Liver (tissue), 9 donors: ENCODE data around the gene SEMA3E. TPM values are rescaled to one million over a fixed set of nuclear protein-coding genes. Genes with fewer than 3 reads are reported as not detected.

Experiments
- DNase-seq: peaks from one replicate; pipeline ENCODE4 v3.0.0-alpha.2; 2017; ENCODE audit warnings: low spot score
- H3K27ac ChIP-seq, 2 donors: one replicate each; pipeline ENCODE4 v1.7.0; 2013; ENCODE audit warnings: inconsistent platforms in 2 of 2, low read length in 2 of 2, control low read depth in 1 of 2, low read depth in 1 of 2, mild to moderate bottlenecking in 1 of 2
- H3K27me3 ChIP-seq, 4 donors: one replicate each; pipeline versions ENCODE4 v1.6.1 to v1.7.0; 2013; ENCODE audit warnings: low read length in 3 of 4, inconsistent platforms in 1 of 4, mild to moderate bottlenecking in 1 of 4, moderate library complexity in 1 of 4; ENCODE audit not compliant: control insufficient read depth in 4 of 4, insufficient read depth in 4 of 4
- H3K36me3 ChIP-seq, 4 donors: one replicate each; pipeline versions ENCODE4 v1.6.1 to v1.7.0; 2013; ENCODE audit warnings: low read length in 3 of 4, mild to moderate bottlenecking in 3 of 4, low read depth in 1 of 4, moderate library complexity in 1 of 4; ENCODE audit not compliant: control insufficient read depth in 4 of 4, insufficient read depth in 3 of 4
- H3K4me1 ChIP-seq, 4 donors: one replicate each; pipeline versions ENCODE4 v1.6.1 to v1.7.0; 2013; ENCODE audit warnings: low read length in 3 of 4, mild to moderate bottlenecking in 3 of 4, moderate library complexity in 1 of 4; ENCODE audit not compliant: control insufficient read depth in 4 of 4, insufficient read depth in 4 of 4
- H3K4me3 ChIP-seq, 3 donors: one replicate each; pipeline versions ENCODE4 v1.6.1 to v1.7.0; 2013; ENCODE audit warnings: low read length in 3 of 3, control low read depth in 1 of 3, low read depth in 1 of 3, mild to moderate bottlenecking in 1 of 3
- H3K9ac ChIP-seq, 2 donors: one replicate each; pipeline ENCODE4 v1.7.0; 2013; ENCODE audit warnings: low read length in 2 of 2, mild to moderate bottlenecking in 2 of 2, moderate library complexity in 2 of 2, control low read depth in 1 of 2, low read depth in 1 of 2
- H3K9me3 ChIP-seq, 4 donors: one replicate each; pipeline versions ENCODE4 v1.6.1 to v1.7.0; 2013; ENCODE audit warnings: low read length in 3 of 4; ENCODE audit not compliant: control insufficient read depth in 4 of 4
- EGR1 ChIP-seq, 2 donors: IDR thresholded peaks; 2 replicates each; pipeline ENCODE4 v1.6.1; 2016 to 2018; ENCODE audit warnings: antibody characterized with exemption in 2 of 2, low read depth in 2 of 2
- FOXA1 ChIP-seq: IDR thresholded peaks from 2 replicates; pipeline ENCODE4 v1.6.1; 2016; ENCODE audit warnings: antibody characterized with exemption
- FOXA2 ChIP-seq: IDR thresholded peaks from 2 replicates; pipeline ENCODE4 v1.6.1; 2016; ENCODE audit warnings: antibody characterized with exemption
- GABPA ChIP-seq, 2 donors: IDR thresholded peaks in 1 of 2; conservative IDR thresholded peaks in 1 of 2; 2 replicates each; pipeline ENCODE4 v1.6.1; 2016; ENCODE audit warnings: antibody characterized with exemption in 2 of 2, mild to moderate bottlenecking in 1 of 2, moderate library complexity in 1 of 2
- HNF4A ChIP-seq, 2 donors: conservative IDR thresholded peaks; 2 replicates each; pipeline ENCODE4 v1.6.1; 2016; ENCODE audit warnings: antibody characterized with exemption in 2 of 2, mild to moderate bottlenecking in 2 of 2
- HNF4G ChIP-seq: IDR thresholded peaks from 2 replicates; pipeline ENCODE4 v1.6.1; 2016; ENCODE audit warnings: antibody characterized with exemption
- JUND ChIP-seq, 2 donors: IDR thresholded peaks; 2 replicates each; pipeline ENCODE4 v1.6.1; 2016; ENCODE audit warnings: antibody characterized with exemption in 2 of 2
- NR2F2 ChIP-seq: IDR thresholded peaks from 2 replicates; pipeline ENCODE4 v1.6.1; 2016; ENCODE audit warnings: antibody characterized with exemption
- RAD21 ChIP-seq, 2 donors: IDR thresholded peaks; 2 replicates each; pipeline ENCODE4 v1.6.1; 2016; ENCODE audit warnings: antibody characterized with exemption in 2 of 2, mild to moderate bottlenecking in 2 of 2
- RXRA ChIP-seq, 2 donors: IDR thresholded peaks; 2 replicates each; pipeline ENCODE4 v1.6.1; 2017 to 2018; ENCODE audit warnings: antibody characterized with exemption in 2 of 2, mild to moderate bottlenecking in 1 of 2
- SP1 ChIP-seq: IDR thresholded peaks from 2 replicates; pipeline ENCODE4 v1.6.1; 2018; ENCODE audit warnings: antibody characterized with exemption, mild to moderate bottlenecking
- TAF1 ChIP-seq: conservative IDR thresholded peaks from 2 replicates; pipeline ENCODE4 v1.6.1; 2016; ENCODE audit warnings: antibody characterized with exemption, mild to moderate bottlenecking
- YY1 ChIP-seq: IDR thresholded peaks from 2 replicates; pipeline ENCODE4 v1.6.1; 2016; ENCODE audit warnings: antibody characterized with exemption, mild to moderate bottlenecking
- WGBS: extraction: QIAGEN DNeasy Blood & Tissue Kit; methylation state at CpG from one replicate; pipeline ENCODE4 v1.1.7; 2013; 5-methylcytosine and 5-hydroxymethylcytosine counted together
- polyA plus RNA-seq, 2 donors: library from polyadenylated mRNA; stranded (reverse) in 1 of 2; unstranded in 1 of 2; fragments of 200-250 nt in 1 of 2; fragments of >200 nt in 1 of 2; fragmentation: Nextera tagmentation in 1 of 2; extraction: Ambion mirVana in 1 of 2; gene quantifications; one replicate each; pipeline versions ENCODE4 v1.2.1 to v1.2.3, GENCODE V29; 2013 to 2015
- total RNA-seq, 2 donors: library from RNA; depleted of rRNA; stranded (reverse); fragments of >200 nt; gene quantifications; one replicate each; pipeline ENCODE4 v1.2.3, GENCODE V29; 2014
- TF ChIP-seq, protein P1 (sequence below): IDR thresholded peaks from 2 replicates; pipeline ENCODE4 v1.6.1; 2016; ENCODE audit warnings: antibody characterized with exemption
- TF ChIP-seq, protein P2 (sequence below): fragments of 150-350 bp; IDR thresholded peaks from 2 replicates; pipeline ENCODE4 v1.5.1; 2017; ENCODE audit warnings: improper control_type of control experiment, low read depth, low read length; ENCODE audit not compliant: missing input control
- TF ChIP-seq, protein P3 (sequence below): IDR thresholded peaks from 2 replicates; pipeline ENCODE4 v1.6.1; 2016; ENCODE audit warnings: antibody characterized with exemption
- TF ChIP-seq, protein P4 (sequence below): IDR thresholded peaks from 2 replicates; pipeline ENCODE4 v1.6.1; 2016; ENCODE audit warnings: antibody characterized with exemption, mild to moderate bottlenecking
- TF ChIP-seq, protein P5 (sequence below): IDR thresholded peaks from 2 replicates; pipeline ENCODE4 v1.6.1; 2016; ENCODE audit warnings: antibody characterized with exemption
- donor health status: healthy.
- donor health status: healthy.
- donor health status: healthy.
- donor health status: healthy.
- donor health status: healthy.

SEMA3E gene
- total and polyA plus RNA-seq, 4 donors: 0.20 to 1.2 (median 0.59) TPM; not detected in 1

DNA sequence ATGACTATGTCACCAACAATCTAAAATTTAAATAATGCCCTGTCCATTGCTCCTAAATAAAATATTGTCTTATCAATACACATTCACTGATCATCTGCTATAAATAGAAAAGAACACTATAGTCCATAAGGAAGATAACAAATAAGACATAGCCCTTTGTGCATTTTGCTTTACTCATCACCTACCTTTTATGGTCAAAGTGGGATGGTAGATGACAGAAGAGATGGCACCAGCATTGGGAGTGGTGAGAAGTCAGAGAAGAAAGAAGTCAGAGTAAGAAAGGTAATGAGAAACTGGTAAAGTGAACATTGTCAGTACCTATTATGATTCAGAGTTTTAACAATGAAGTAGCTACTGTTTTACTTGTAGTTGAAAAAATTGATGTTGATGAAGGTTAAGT, 31.1 kb downstream of the SEMA3E start:
- Histone ChIP-seq H3K4me3 (no peak overlapping the region), H3K9me3 (no peaks in the 10 kb centered on the region), H3K4me1 (no peaks in the 10 kb centered on the region), H3K36me3 (no peaks in the 10 kb centered on the region), H3K27ac (no peak overlapping the region), H3K27me3 (no peaks in the 10 kb centered on the region), H3K9ac (no peak overlapping the region)
- no peak for TF ChIP-seq YY1
- TF ChIP-seq, protein P1, sequence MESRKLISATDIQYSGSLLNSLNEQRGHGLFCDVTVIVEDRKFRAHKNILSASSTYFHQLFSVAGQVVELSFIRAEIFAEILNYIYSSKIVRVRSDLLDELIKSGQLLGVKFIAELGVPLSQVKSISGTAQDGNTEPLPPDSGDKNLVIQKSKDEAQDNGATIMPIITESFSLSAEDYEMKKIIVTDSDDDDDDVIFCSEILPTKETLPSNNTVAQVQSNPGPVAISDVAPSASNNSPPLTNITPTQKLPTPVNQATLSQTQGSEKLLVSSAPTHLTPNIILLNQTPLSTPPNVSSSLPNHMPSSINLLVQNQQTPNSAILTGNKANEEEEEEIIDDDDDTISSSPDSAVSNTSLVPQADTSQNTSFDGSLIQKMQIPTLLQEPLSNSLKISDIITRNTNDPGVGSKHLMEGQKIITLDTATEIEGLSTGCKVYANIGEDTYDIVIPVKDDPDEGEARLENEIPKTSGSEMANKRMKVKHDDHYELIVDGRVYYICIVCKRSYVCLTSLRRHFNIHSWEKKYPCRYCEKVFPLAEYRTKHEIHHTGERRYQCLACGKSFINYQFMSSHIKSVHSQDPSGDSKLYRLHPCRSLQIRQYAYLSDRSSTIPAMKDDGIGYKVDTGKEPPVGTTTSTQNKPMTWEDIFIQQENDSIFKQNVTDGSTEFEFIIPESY: no peak
- TF ChIP-seq, protein P2, sequence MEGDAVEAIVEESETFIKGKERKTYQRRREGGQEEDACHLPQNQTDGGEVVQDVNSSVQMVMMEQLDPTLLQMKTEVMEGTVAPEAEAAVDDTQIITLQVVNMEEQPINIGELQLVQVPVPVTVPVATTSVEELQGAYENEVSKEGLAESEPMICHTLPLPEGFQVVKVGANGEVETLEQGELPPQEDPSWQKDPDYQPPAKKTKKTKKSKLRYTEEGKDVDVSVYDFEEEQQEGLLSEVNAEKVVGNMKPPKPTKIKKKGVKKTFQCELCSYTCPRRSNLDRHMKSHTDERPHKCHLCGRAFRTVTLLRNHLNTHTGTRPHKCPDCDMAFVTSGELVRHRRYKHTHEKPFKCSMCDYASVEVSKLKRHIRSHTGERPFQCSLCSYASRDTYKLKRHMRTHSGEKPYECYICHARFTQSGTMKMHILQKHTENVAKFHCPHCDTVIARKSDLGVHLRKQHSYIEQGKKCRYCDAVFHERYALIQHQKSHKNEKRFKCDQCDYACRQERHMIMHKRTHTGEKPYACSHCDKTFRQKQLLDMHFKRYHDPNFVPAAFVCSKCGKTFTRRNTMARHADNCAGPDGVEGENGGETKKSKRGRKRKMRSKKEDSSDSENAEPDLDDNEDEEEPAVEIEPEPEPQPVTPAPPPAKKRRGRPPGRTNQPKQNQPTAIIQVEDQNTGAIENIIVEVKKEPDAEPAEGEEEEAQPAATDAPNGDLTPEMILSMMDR: no peak
- TF ChIP-seq HNF4G: no peak
- no peak for TF ChIP-seq NR2F2
- no peak for TF ChIP-seq TAF1
- TF ChIP-seq, protein P3, sequence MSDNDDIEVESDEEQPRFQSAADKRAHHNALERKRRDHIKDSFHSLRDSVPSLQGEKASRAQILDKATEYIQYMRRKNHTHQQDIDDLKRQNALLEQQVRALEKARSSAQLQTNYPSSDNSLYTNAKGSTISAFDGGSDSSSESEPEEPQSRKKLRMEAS: no peak
- no peak for TF ChIP-seq GABPA (IDR thresholded peaks at IDR 0.05 in 1 of 2, conservative IDR thresholded peaks at IDR 0.05 in 1 of 2)
- TF ChIP-seq RAD21 (IDR thresholded peaks at IDR 0.05): no peak
- TF ChIP-seq HNF4A (conservative IDR thresholded peaks at IDR 0.05): no peak
- no peak for DNase-seq

DNA sequence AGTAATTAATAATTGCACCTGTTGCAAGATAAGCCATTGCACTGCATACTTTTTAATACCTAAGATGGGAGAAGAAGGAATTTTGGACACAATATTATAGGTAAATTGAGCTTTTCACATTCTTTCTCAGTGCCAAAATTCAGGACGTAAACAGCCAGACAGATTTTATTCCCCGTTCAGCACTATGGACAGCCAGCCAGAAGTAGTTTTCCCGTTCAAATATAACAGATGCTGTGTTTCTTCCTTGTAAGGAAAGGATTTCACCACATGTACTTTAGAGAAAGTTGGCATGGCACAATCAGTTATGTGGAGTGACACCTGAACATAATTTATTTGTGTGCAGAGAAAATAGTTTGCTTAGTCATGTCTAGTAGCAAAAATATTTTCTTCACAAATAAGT, 34.8 kb downstream of the SEMA3E start:
- H3K27ac ChIP-seq: no peak overlapping the region
- TF ChIP-seq SP1 (no peak), GABPA (IDR thresholded peaks at IDR 0.05 in 1 of 2, conservative IDR thresholded peaks at IDR 0.05 in 1 of 2) (no peak), TAF1 (no peak), RAD21 (IDR thresholded peaks at IDR 0.05) (no peak), FOXA2 (no peak), JUND (IDR thresholded peaks at IDR 0.05) (no peak), HNF4G (no peak), EGR1 (IDR thresholded peaks at IDR 0.05; ENCODE audit: low read depth in 2 of 2) (no peak), NR2F2 (no peak), FOXA1 (no peak), HNF4A (conservative IDR thresholded peaks at IDR 0.05) (no peak), YY1 (no peak), RXRA (IDR thresholded peaks at IDR 0.05) (no peak)
- TF ChIP-seq, protein P1: no peak
- TF ChIP-seq, protein P4, sequence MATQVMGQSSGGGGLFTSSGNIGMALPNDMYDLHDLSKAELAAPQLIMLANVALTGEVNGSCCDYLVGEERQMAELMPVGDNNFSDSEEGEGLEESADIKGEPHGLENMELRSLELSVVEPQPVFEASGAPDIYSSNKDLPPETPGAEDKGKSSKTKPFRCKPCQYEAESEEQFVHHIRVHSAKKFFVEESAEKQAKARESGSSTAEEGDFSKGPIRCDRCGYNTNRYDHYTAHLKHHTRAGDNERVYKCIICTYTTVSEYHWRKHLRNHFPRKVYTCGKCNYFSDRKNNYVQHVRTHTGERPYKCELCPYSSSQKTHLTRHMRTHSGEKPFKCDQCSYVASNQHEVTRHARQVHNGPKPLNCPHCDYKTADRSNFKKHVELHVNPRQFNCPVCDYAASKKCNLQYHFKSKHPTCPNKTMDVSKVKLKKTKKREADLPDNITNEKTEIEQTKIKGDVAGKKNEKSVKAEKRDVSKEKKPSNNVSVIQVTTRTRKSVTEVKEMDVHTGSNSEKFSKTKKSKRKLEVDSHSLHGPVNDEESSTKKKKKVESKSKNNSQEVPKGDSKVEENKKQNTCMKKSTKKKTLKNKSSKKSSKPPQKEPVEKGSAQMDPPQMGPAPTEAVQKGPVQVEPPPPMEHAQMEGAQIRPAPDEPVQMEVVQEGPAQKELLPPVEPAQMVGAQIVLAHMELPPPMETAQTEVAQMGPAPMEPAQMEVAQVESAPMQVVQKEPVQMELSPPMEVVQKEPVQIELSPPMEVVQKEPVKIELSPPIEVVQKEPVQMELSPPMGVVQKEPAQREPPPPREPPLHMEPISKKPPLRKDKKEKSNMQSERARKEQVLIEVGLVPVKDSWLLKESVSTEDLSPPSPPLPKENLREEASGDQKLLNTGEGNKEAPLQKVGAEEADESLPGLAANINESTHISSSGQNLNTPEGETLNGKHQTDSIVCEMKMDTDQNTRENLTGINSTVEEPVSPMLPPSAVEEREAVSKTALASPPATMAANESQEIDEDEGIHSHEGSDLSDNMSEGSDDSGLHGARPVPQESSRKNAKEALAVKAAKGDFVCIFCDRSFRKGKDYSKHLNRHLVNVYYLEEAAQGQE: no peak
- TF ChIP-seq, protein P2: no peak
- TF ChIP-seq, protein P3: no peak
- TF ChIP-seq, protein P5, sequence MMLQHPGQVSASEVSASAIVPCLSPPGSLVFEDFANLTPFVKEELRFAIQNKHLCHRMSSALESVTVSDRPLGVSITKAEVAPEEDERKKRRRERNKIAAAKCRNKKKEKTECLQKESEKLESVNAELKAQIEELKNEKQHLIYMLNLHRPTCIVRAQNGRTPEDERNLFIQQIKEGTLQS: no peak
- no peak overlapping the region for H3K9ac ChIP-seq
- no peaks in the 10 kb centered on the region for H3K4me1 ChIP-seq
- WGBS: 65% methylated on average over 3 of the region's 3 CpGs
- H3K4me3 ChIP-seq: no peak overlapping the region
- no peak for DNase-seq
- H3K36me3 ChIP-seq: no peaks in the 10 kb centered on the region
- no peaks in the 10 kb centered on the region for H3K9me3 ChIP-seq
- no peaks in the 10 kb centered on the region for H3K27me3 ChIP-seq
